Measurements from ENCODE around the gene NFIX. TPM values are rescaled to one million over a fixed set of nuclear protein-coding genes. Genes with fewer than 3 reads are reported as not detected.

NFIX gene
- total and polyA plus RNA-seq, 2 donors (not counting 3 experiments of a cell fraction or from before 2014, with no cell fraction given) = 9.8 to 37.7 TPM

DNA sequence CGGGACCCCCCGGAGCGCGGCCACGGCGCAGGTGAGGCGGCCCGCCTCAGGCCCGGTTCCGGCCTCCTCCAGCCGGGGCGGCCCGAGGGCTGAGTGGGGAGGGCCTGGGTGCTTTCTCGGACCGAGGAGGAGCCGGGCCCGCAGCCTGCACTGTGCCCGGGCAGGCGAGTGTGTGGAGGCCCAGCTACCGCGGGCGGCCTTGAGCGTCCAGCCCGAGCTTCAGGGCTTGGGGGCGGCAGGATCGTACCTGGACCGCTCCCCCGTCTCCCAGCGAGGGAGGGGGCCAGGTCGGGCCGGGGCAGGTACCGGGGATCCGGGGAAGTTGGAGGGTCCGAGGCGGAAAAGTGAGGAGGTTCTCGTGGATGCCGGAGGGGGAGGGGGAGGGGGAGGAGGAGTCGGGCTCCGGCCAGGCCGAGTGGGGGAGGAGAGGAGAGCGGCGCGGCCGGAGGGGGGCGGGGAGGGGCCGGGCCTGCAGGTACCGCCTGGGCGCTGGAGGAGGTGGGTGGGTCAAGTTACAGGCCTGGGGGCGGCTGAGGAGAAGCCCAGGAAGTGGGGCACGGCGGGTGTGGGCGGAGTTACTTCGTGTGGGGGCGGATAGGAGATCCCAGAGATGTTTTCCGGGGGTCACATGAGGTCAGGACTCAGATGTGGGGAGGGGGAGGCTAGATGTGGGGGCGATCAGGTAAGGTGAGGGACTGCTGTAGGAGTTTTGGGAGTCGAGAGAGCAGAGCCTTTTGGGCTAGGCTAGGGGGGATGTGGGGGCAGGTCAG is 123.3 kb downstream of the NFIX start:
- Histone ChIP-seq H3K4me3 (replicated peaks in 1 of 3; ENCODE audit: insufficient read depth in 1 of 3, low read depth in 1 of 3, low read length in 3 of 3) (peak overlapping the region; percentile 58 to 99 (median 81)), H3K9me1 (replicated peaks; ENCODE audit: control insufficient read depth, extremely low read depth, insufficient read depth, low read length) (no peaks in the 10 kb centered on the region), H3K4me1 (ENCODE audit: control insufficient read depth, extremely low read depth, insufficient read depth, low read length) (peaks cover 13% of the 10 kb centered on the region), H2AFZ (ENCODE audit: low read depth, low read length) (no peak overlapping the region), H3K79me2 (ENCODE audit: control insufficient read depth, insufficient read depth, low read length) (peaks cover 69% of the 10 kb centered on the region), H3K27ac (ENCODE audit: insufficient read depth, low read depth, low read length) (peak overlapping the region; percentile 57), H3K36me3 (ENCODE audit: control insufficient read depth in 2 of 2, extremely low read depth in 1 of 2, insufficient read depth in 2 of 2, low read length in 2 of 2) (peaks cover 0 to 3% of the 10 kb centered on the region in 2 experiments), H4K20me1 (replicated peaks; ENCODE audit: control insufficient read depth, extremely low read depth, insufficient read depth, low read length) (no peaks in the 10 kb centered on the region), H3K9me3 (replicated peaks; ENCODE audit: control insufficient read depth, insufficient read depth, low read length) (no peaks in the 10 kb centered on the region), H3K4me2 (ENCODE audit: insufficient read depth, low read length) (peak overlapping the region; percentile 61), H3K27me3 (ENCODE audit: control insufficient read depth in 2 of 2, insufficient read depth in 2 of 2, low read length in 2 of 2) (no peaks in the 10 kb centered on the region), H3K9ac (replicated peaks; ENCODE audit: extremely low read depth, insufficient read depth, low read length) (peak overlapping the region; percentile 86)
- CTCF ChIA-PET = interaction anchor here (0.8 to 4.3 kb wide), 14 partner anchors 10 to 153 kb away, joined by 3 to 24 read pairs (median 4); partner anchors contain the start of genes IER2 and STX10
- no TSS peak for BruUV-seq (replicated peaks)
- DNase-seq (ENCODE audit: low read depth, low spot score) (no peak), FAIRE-seq (no peak)
- POLR2A ChIA-PET = interaction anchor here (0.7 to 1.2 kb wide), 4 partner anchors 15 to 39 kb away, joined by 3 to 7 read pairs (median 4); partner anchors contain the start of genes IER2 and STX10
- TF ChIP-seq EZH2 (IDR thresholded peaks at IDR 0.05; ENCODE audit: borderline replicate concordance, low read depth, low read length, severe bottlenecking) (no peak), POLR2AphosphoS5 (IDR thresholded peaks at IDR 0.05; ENCODE audit: insufficient read depth, low read depth, low read length) (no peak), POLR2A (IDR thresholded peaks at IDR 0.05; ENCODE audit: low read depth, low read length) (no peak), MYC (IDR thresholded peaks at IDR 0.05; ENCODE audit: low read depth, low read length) (no peak)
- dilution Hi-C loops (cut with MboI; ENCODE audit: extremely low pct_ligation_motif_present, low sequenced_read_pairs) (no loop called here), intact Hi-C loops (cut with micrococcal nuclease) (loop anchor here (1.0 kb wide), 1 partner anchor 49 kb away; no protein-coding TSS in a partner anchor)

DNA sequence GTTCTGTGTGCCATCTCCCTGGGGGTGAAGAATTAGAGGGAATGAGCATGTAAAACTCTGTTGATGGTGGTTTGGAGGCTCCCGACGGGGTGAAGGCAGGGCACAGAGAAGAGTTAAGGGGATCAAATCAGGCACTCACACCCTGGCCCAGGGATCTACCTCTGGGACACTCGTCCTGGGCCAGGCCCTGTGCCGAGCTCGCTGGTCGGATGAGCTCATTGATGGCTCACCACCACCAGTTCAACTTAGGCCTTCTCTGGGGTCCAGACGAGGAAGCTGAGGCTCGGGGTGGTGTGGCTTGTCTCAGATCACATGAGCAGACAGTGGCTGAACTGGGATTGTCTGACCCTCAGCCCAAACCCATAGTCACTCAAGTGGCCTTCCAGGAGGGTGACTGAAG is 124.4 kb downstream of the NFIX start:
- Histone ChIP-seq H3K79me2 (ENCODE audit: control insufficient read depth, insufficient read depth, low read length) (peaks cover 77% of the 10 kb centered on the region), H2AFZ (ENCODE audit: low read depth, low read length) (no peak overlapping the region), H3K9ac (replicated peaks; ENCODE audit: extremely low read depth, insufficient read depth, low read length) (no peak overlapping the region), H3K27me3 (ENCODE audit: control insufficient read depth in 2 of 2, insufficient read depth in 2 of 2, low read length in 2 of 2) (no peaks in the 10 kb centered on the region), H3K4me1 (ENCODE audit: control insufficient read depth, extremely low read depth, insufficient read depth, low read length) (peaks cover 13% of the 10 kb centered on the region), H3K36me3 (ENCODE audit: control insufficient read depth in 2 of 2, extremely low read depth in 1 of 2, insufficient read depth in 2 of 2, low read length in 2 of 2) (peaks cover 0 to 7% of the 10 kb centered on the region in 2 experiments), H3K9me3 (replicated peaks; ENCODE audit: control insufficient read depth, insufficient read depth, low read length) (no peaks in the 10 kb centered on the region), H3K4me3 (replicated peaks in 1 of 3; ENCODE audit: insufficient read depth in 1 of 3, low read depth in 1 of 3, low read length in 3 of 3) (no peak overlapping the region), H3K4me2 (ENCODE audit: insufficient read depth, low read length) (peak overlapping the region; percentile 61), H3K9me1 (replicated peaks; ENCODE audit: control insufficient read depth, extremely low read depth, insufficient read depth, low read length) (no peaks in the 10 kb centered on the region), H4K20me1 (replicated peaks; ENCODE audit: control insufficient read depth, extremely low read depth, insufficient read depth, low read length) (no peaks in the 10 kb centered on the region), H3K27ac (ENCODE audit: insufficient read depth, low read depth, low read length) (no peak overlapping the region)
- FAIRE-seq (no peak), DNase-seq (ENCODE audit: low read depth, low spot score) (no peak)
- no peak for TF ChIP-seq POLR2AphosphoS5 (IDR thresholded peaks at IDR 0.05; ENCODE audit: insufficient read depth, low read depth, low read length)
- no peak for TF ChIP-seq FOS (IDR thresholded peaks at IDR 0.05; ENCODE audit: borderline replicate concordance, insufficient read depth, low read length)
- TF ChIP-seq, protein P1, sequence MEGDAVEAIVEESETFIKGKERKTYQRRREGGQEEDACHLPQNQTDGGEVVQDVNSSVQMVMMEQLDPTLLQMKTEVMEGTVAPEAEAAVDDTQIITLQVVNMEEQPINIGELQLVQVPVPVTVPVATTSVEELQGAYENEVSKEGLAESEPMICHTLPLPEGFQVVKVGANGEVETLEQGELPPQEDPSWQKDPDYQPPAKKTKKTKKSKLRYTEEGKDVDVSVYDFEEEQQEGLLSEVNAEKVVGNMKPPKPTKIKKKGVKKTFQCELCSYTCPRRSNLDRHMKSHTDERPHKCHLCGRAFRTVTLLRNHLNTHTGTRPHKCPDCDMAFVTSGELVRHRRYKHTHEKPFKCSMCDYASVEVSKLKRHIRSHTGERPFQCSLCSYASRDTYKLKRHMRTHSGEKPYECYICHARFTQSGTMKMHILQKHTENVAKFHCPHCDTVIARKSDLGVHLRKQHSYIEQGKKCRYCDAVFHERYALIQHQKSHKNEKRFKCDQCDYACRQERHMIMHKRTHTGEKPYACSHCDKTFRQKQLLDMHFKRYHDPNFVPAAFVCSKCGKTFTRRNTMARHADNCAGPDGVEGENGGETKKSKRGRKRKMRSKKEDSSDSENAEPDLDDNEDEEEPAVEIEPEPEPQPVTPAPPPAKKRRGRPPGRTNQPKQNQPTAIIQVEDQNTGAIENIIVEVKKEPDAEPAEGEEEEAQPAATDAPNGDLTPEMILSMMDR (IDR thresholded peaks at IDR 0.05; ENCODE audit: extremely low read depth in 1 of 2, insufficient read depth in 1 of 2, low read depth in 1 of 2, low read length in 2 of 2) = no peak
- no peak for TF ChIP-seq GATA2 (IDR thresholded peaks at IDR 0.05; ENCODE audit: insufficient read depth, insufficient read length, low read depth, low read length)
- TF ChIP-seq POLR2A (IDR thresholded peaks at IDR 0.05; ENCODE audit: low read depth, low read length) = no peak
- TF ChIP-seq, protein P2, sequence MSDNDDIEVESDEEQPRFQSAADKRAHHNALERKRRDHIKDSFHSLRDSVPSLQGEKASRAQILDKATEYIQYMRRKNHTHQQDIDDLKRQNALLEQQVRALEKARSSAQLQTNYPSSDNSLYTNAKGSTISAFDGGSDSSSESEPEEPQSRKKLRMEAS (IDR thresholded peaks at IDR 0.05; ENCODE audit: insufficient read depth, insufficient read length) = no peak
- TF ChIP-seq JUN (IDR thresholded peaks at IDR 0.05; ENCODE audit: borderline replicate concordance, insufficient read depth, insufficient read length, low read depth) = no peak
- TF ChIP-seq EZH2 (IDR thresholded peaks at IDR 0.05; ENCODE audit: borderline replicate concordance, low read depth, low read length, severe bottlenecking) = no peak
- no peak for TF ChIP-seq MYC (IDR thresholded peaks at IDR 0.05; ENCODE audit: low read depth, low read length)
- dilution Hi-C loops (cut with MboI; ENCODE audit: extremely low pct_ligation_motif_present, low sequenced_read_pairs) (no loop called here), intact Hi-C loops (cut with micrococcal nuclease) (no loop called here)
- TSS peak; percentile 11 for BruUV-seq (replicated peaks)
- POLR2A ChIA-PET = no interaction called here
- CTCF ChIA-PET = interaction anchor here (0.5 to 2.1 kb wide), 8 partner anchors 9 to 143 kb away, joined by 3 to 7 read pairs (median 4); no protein-coding TSS in a partner anchor

Data from endothelial cell of umbilical vein (primary cell).